Thyroid gland (tissue), 4 donors: ENCODE results near the gene PIEZO2. TPM values are rescaled to one million over a fixed set of nuclear protein-coding genes. Genes with fewer than 3 reads are reported as not detected.
"Not testable (repeated sequence)": the region's sequence is repeated elsewhere in the genome, so short reads cannot be mapped to it uniquely, and the experiment has no call there.

ENCODE experiments used
- DNase-seq, 2 donors: peaks; one replicate each; pipeline ENCODE4 v3.0.0-alpha.2; 2019
- H3K27ac ChIP-seq, 3 donors: fragments of 200-600 bp; sonication (generic); 1 replicate in 2 of 3; 2 replicates in 1 of 3; pipeline ENCODE4 v1.5.1; 2016 to 2019; ENCODE audit warnings: mild to moderate bottlenecking in 1 of 3, moderate library complexity in 1 of 3
- H3K27me3 ChIP-seq: fragments of 200-600 bp; sonication (generic); one replicate; pipeline ENCODE4 v1.5.1; 2019
- H3K36me3 ChIP-seq, 2 donors: fragments of 200-600 bp; sonication (generic); one replicate each; pipeline ENCODE4 v1.5.1; 2016 to 2019
- H3K4me1 ChIP-seq, 2 donors: fragments of 200-600 bp; sonication (generic); one replicate each; pipeline ENCODE4 v1.5.1; 2017 to 2019
- H3K4me3 ChIP-seq, 3 donors: fragments of 200-600 bp; sonication (generic); replicated peaks in 1 of 3; 1 replicate in 2 of 3; 2 replicates in 1 of 3; pipeline ENCODE4 v1.5.1; 2016; ENCODE audit warnings: mild to moderate bottlenecking in 1 of 3
- H3K9me3 ChIP-seq: fragments of 200-600 bp; sonication (generic); one replicate; pipeline ENCODE4 v1.5.1; 2017
- CTCF ChIP-seq, 6 experiments: fragments of 200-600 bp in 3 of 6; fragments of 450-650 bp in 3 of 6; sonication (generic) in 3 of 6; IDR thresholded peaks; one replicate each; pipeline ENCODE4 v1.5.1; 2016 to 2019; ENCODE audit warnings: antibody characterized with exemption in 6 of 6, mild to moderate bottlenecking in 2 of 6, inconsistent platforms in 1 of 6, moderate library complexity in 1 of 6
- POLR2A ChIP-seq, 2 donors: fragments of 450-650 bp; IDR thresholded peaks; one replicate each; pipeline ENCODE4 v1.6.1; 2017; ENCODE audit warnings: antibody characterized with exemption in 2 of 2, mild to moderate bottlenecking in 2 of 2, moderate library complexity in 1 of 2
- WGBS, 2 donors: methylation state at CpG; one replicate each; pipeline ENCODE4 v1.1.5; 2017; 5-methylcytosine and 5-hydroxymethylcytosine counted together
- intact Hi-C: fragments of 100-400 bp; cut with DNase I; formaldehyde crosslinking; loops from one replicate; pipeline ENCODE4 v1.15.1; 2023
- total RNA-seq, 4 donors: library from RNA; depleted of rRNA; stranded (reverse); fragments of >200 nt; gene quantifications; one replicate each; pipeline ENCODE4 v1.2.3, GENCODE V29; 2016

PIEZO2 gene
- total RNA-seq, 4 donors from 2014 or later: 5.0 to 13.8 (median 6.1) TPM

GRCh38 chr18:11177382-11177781, 28.0 kb upstream of the PIEZO2 start:
- Histone ChIP-seq H3K27ac (no peak overlapping the region), H3K4me1 (no peaks in the 10 kb centered on the region), H3K36me3 (no peaks in the 10 kb centered on the region), H3K27me3 (no peaks in the 10 kb centered on the region), H3K9me3 (no peaks in the 10 kb centered on the region), H3K4me3 (no peak overlapping the region)
- WGBS, 2 donors: 84 to 85% methylated on average over 3 of the region's 3 CpGs
- intact Hi-C loops: no loop called here
- TF ChIP-seq POLR2A (IDR thresholded peaks at IDR 0.05) (no peak), CTCF (IDR thresholded peaks at IDR 0.05) (no peak)
- DNase-seq: no peak

- H3K27me3 ChIP-seq: no peaks in the 10 kb centered on the region
- no peak overlapping the region for H3K4me3 ChIP-seq
- no peaks in the 10 kb centered on the region for H3K4me1 ChIP-seq
- TF ChIP-seq POLR2A (IDR thresholded peaks at IDR 0.05): no peak
- TF ChIP-seq CTCF (IDR thresholded peaks at IDR 0.05): no peak
- H3K36me3 ChIP-seq: no peaks in the 10 kb centered on the region
- 83 to 84% methylated on average over 3 of the region's 3 CpGs for WGBS, 2 donors
- no peaks in the 10 kb centered on the region for H3K9me3 ChIP-seq
- intact Hi-C loops: no loop called here
- no peak overlapping the region for H3K27ac ChIP-seq
- no peak for DNase-seq
These were observed 27.1 kb upstream of the PIEZO2 start for GRCh38 chr18:11176481-11176881.

- TF ChIP-seq CTCF (IDR thresholded peaks at IDR 0.05): no peak
- no peak for TF ChIP-seq POLR2A (IDR thresholded peaks at IDR 0.05)
- peak overlapping the region in 1 of 3 donors; percentile 13 for H3K27ac ChIP-seq
- intact Hi-C loops: no loop called here
- 74 to 77% methylated on average over 5 of the region's 5 CpGs for WGBS, 2 donors
- no peaks in the 10 kb centered on the region for H3K27me3 ChIP-seq
- H3K9me3 ChIP-seq: no peaks in the 10 kb centered on the region
- H3K4me1 ChIP-seq: no peaks in the 10 kb centered on the region
- H3K4me3 ChIP-seq: no peak overlapping the region
- no peak for DNase-seq
- H3K36me3 ChIP-seq: no peaks in the 10 kb centered on the region
These were observed 26.1 kb upstream of the PIEZO2 start for GRCh38 chr18:11175266-11175979.

GRCh38 chr18:11174179-11174578, 24.8 kb upstream of the PIEZO2 start:
- H3K4me1 ChIP-seq, H3K27me3 ChIP-seq, intact Hi-C loops, H3K4me3 ChIP-seq, DNase-seq, H3K27ac ChIP-seq, H3K9me3 ChIP-seq, H3K36me3 ChIP-seq: not testable (repeated sequence)
- 90 to 95% methylated on average over 11 of the region's 11 CpGs for WGBS, 2 donors

- H3K27ac ChIP-seq: no peak overlapping the region
- H3K27me3 ChIP-seq: no peaks in the 10 kb centered on the region
- TF ChIP-seq POLR2A (IDR thresholded peaks at IDR 0.05) (no peak), CTCF (IDR thresholded peaks at IDR 0.05) (no peak)
- H3K9me3 ChIP-seq: no peaks in the 10 kb centered on the region
- intact Hi-C loops: no loop called here
- H3K4me1 ChIP-seq: peaks cover 0 to 5% of the 10 kb centered on the region in 2 donors
- no peak overlapping the region for H3K4me3 ChIP-seq
- H3K36me3 ChIP-seq: no peaks in the 10 kb centered on the region
- WGBS, 2 donors: 86 to 93% methylated on average over 1 of the region's 1 CpG
- DNase-seq: no peak
These were observed 18.4 kb upstream of the PIEZO2 start for GRCh38 chr18:11167778-11168177.
